GM19324 (cell line): ENCODE measurements around the gene APOBEC3G.

Source experiments
- ATAC-seq: cut with Tn5 transposase; IDR thresholded peaks from one replicate; pipeline ENCODE4 v1.9.1; 2021; ENCODE audit warnings: mild to moderate bottlenecking, moderate library complexity; ENCODE audit not compliant: unreplicated experiment, low FRiP score

Gene APOBEC3G

GRCh38 chr22:39090426-39091064 lies 13.5 kb downstream of the APOBEC3G start:
- no peak for ATAC-seq

DNA sequence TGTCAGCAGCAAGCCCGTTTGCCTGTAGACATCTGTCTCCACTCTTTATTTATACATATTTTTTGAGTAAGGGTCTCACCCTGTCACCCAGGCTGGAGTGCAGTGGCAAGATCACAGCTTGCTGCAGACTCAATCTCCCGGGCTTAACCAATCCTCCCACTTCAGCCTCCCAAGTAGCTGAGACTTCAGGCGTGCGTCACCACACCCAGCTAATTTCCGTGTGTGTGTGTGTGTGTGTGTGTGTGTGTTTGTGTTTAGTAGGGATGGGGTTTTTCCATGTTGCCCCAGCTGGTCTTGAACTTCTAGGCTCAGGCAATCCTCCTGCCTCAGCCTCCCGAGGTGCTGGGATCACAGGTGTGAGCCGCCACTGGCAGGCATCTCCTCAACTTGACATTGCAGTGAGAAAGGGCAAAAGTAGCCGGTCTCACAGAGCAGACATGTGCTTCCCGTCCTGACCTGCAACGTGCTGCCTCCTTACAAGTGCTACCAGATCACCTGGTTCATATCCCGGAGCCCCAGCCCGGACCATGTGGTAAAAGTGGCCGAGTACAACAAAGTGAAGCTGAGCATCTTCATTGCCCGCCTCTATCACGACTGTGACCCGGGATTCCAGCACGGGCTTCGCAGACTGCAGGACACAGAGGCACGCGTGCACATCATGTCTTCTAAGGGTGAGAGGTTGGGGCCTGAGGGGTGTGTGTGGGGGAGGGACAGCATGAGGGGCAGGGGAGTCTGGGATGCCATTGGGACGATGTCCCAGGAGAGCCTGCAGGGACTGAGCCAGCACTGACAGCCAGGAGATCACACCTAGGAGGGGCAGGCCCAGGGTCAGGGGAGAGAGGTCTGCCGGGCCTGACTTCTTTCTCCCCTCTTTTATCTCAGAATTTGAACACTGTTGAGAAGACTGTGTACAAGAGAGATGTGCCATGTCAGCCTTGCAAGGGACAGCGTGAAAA lies 14.3 kb downstream of the APOBEC3G start:
- no peak for ATAC-seq

GRCh38 chr22:39092111-39092862 lies 15.2 kb downstream of the APOBEC3G start:
- ATAC-seq: no peak

DNA sequence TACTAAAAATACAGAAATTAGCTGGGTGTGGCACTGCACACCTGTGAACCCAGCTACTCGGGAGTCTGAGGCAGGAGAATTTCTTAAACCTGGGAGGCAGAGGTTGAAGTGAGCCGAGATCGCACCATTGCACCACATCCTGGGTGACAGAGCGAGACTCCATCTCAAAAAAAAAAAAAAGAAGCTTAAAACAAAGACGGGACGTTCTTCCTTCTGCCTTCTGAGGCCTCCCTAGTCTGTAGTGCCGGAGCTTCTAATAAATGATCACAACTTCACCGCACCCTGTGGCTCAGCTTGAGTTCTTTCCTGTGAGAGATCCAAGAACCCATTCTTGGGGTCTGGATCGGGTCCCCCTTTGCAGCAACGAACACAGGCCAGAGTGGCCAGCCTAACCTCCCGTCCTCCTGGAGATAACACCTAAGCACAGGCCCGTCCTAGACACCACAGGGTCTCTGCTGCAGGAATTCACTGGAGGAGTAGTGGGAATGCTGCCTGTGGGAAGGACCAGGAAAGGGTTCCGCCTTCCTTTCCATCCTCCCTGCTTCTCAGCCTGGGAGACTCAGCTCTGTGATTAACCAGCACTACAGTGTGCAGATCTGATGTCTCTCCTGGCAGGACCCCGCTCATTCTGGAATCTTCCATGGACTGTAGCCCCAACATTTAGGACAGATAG lies 17.8 kb downstream of the APOBEC3G start:
- no peak for ATAC-seq

DNA sequence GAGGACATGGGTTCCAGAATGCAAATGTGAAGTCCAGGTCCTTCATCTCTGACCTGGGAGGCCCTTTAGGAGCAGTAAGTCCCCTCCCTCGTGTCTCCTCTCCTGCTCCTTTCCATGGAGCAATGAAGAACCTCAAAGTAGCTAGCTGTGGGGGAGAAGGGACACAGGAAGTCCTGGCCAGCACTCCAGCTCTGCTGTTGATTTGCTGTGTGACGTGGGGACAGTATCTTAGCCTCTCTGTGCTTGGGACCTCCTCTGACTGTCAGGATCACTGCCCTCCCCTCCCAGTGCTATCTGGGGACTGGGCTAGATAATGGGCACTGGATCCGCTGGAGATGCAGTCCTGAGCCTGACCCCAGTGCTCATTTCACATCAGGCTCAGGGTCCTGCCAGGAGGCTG lies 18.9 kb downstream of the APOBEC3G start:
- ATAC-seq: no peak

DNA sequence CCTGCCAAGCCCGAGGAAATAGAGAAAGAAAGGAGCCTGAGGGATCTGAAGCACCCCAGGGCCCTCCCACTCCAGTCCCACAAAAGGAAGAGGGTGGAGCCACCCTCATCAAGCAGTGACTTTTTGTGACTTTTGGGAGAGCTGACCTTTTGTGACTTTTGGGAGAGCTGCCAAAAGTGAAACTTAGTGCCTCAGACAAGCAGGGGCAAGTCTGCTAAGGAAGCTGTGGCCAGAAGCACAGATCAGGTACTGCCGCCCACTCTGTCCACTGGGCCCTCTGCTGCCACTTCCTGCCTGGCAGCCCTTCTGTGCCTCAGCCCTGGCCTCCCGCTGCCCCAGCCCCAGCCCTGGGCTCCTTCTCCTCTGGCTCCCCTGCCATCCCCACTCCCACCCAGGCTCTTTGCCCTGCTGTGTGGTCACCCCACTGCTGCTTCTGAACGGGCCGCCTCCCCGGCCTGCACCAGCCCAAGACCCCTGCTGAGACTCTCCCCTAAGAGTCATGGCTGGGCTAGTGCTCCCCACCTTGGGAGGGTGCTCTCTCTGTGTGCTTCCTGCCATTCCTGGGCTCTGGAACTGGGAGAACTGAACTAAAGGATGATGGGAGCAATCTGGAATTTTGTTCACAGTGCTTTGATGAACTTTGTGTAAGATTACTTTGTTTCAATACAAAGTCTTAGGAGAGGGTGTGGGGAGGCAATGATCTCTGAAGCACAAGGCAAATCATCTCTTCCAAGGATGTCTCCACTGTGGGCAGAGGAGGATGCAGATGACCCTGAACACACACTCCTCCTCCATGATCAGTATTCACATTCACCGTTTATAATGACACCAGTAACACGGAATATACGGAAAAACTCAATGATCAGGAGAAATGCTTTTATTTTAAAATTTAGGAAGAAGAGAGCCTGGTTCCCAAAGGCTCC lies 20.3 kb downstream of the APOBEC3G start, which contains the start of gene APOBEC3H:
APOBEC3H (plus strand) TSS at position 147 of the 923 bp plus-strand sequence. CDS start 3,035 bp downstream, outside the sequence.
- no peak for ATAC-seq

DNA sequence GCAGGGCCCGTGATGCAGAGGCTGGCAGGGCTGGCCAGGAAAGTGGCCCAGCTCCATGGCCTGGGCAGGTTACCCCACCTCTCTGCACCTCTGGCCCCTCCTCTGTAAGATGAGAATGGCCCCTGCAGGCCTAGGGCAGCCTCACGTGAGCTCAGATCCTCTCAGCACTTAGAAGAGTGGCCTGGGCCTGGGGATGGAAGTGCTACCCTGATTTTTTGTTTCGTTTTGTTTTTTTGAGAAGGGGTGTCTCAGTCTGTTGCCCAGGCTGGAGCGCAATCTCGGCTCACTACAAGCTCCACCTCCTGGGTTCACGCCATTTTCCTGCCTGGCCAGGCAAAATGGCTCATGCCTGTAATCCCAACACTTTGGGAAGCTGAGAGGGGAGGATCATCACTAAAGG lies 21.0 kb downstream of the APOBEC3G start:
- no peak for ATAC-seq

GRCh38 chr22:39098576-39098975 lies 21.5 kb downstream of the APOBEC3G start:
- ATAC-seq: no peak

DNA sequence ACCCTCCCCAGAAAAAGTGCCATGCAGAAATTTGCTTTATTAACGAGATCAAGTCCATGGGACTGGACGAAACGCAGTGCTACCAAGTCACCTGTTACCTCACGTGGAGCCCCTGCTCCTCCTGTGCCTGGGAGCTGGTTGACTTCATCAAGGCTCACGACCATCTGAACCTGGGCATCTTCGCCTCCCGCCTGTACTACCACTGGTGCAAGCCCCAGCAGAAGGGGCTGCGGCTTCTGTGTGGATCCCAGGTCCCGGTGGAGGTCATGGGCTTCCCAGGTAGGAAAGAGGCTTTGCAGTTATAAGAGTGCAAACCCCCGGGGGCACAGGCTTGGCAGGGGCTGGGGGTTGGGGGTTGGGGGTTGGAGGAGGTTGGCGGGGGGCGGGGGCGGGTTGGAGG lies 24.2 kb downstream of the APOBEC3G start:
- no peak for ATAC-seq

DNA sequence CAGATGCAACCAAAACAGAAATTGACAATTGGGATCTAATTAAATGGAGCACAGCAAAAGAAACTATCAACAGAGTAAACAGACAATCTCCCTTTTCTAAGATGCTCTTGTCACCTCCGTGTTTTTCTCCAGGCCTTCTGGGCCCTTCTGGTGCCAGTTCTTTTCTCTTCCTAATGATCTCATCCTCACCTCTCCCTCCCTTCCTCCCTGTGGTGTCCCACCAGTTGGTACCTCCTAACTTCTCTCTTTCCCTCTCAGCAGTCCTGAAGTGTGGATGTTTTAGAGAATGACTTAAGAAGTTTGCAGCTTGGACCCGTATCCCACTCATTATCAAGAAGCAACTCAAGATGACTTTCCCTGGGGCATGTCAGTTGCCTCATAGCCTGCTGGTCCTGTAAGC lies 26.4 kb downstream of the APOBEC3G start:
- no peak for ATAC-seq

DNA sequence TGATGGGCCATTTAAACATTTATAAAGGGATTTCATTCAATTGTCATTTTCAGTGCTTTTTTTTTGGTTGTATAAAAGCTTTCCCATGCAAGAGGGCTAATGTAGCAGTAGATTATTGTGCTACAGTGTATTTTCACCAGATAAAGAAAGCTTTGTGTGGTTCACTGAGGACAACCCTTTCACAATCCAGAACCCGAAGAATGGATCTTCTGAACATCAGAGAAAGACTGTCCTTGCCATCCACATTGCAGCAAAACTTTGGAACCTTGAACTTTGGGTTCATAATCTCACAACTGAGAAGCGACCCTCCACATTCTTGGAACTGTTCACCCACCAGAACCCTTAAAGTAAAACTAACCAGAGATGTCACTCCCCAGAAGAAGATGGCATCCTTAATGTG lies 29.3 kb downstream of the APOBEC3G start:
- ATAC-seq: no peak

DNA sequence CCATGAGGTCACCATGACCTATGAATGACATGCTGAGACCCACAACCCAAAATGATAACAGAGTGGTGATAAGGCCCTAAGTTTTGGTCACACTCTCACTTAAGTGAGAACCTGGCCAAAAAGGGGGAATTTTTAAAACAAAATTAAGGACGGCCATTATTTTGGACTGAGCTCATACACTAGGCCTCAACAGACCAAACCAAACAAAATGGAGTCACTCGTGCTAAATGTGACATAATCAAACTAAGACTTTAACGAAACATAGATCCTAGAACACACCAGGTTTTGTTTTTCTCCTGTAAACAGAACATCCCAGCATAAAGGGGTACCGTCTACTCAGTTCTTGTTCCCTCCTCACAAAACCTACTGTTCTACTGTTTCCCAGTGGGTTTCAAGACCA lies 31.4 kb downstream of the APOBEC3G start:
- no peak for ATAC-seq

DNA sequence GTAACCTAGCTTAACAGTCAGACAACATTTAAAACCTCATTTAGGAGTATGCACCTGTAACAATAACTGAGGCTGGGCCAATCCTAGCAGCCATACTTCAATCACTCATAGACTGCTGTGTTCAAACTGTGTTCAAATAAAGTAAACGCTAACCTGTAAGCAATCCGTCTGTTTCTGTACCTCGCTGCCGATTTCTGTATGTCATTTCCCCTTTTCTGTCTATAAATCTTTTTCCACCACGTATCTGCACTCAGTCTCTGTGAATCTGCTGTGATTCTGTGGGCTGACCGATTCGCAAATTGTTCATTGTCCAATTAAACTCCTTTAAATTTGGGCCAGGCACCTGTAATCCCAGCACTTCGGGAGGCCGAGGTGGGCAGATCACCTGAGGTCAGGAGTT lies 32.3 kb downstream of the APOBEC3G start:
- ATAC-seq: no peak

GRCh38 chr22:39110631-39111561 lies 33.8 kb downstream of the APOBEC3G start:
- no peak for ATAC-seq

GRCh38 chr22:39114112-39114511 lies 37.0 kb downstream of the APOBEC3G start:
- ATAC-seq: no peak

GRCh38 chr22:39115570-39115969 lies 38.5 kb downstream of the APOBEC3G start:
- ATAC-seq: no peak

DNA sequence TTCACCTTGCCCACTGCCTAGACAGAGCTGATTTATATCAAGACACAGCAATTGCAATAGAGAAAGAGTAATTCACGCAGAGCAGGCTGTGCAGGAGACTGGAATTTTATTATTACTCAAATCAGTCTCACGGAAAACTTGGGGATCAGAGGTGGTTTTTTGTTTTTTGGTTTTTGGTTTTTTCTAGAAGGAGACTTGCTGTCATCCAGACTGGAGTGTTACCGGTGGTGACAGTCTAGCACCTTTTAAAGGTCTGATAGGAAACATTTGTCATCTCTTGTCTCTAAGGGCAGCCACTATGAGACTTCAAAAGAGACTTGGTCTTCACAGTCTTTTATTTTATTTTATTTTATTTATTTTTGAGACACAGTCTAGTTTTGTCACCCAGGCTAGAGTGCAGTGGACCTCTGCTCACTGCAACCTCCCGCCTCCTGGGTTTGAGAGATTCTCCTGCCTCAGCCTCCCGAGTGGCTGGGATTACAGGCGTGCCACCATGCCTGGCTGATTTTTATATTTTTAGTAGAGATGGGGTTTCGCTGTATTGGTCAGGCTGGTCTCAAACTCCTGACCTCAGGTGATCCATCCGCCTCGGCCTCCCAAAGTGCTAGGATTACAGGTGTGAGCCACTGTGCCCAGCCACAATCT lies 39.0 kb downstream of the APOBEC3G start:
- ATAC-seq: no peak
